ENCODE measurements around the gene LPAR1. TPM values are rescaled to one million over a fixed set of nuclear protein-coding genes. Genes with fewer than 3 reads are reported as not detected.

LPAR1 gene
- total and polyA plus RNA-seq, 11 donors, result 3.7 to 19.3 (median 6.9) TPM

- DNase-seq, result no peak
- Histone ChIP-seq H3K36me3 (no peaks in the 10 kb centered on the region), H3K27me3 (no peaks in the 10 kb centered on the region), H3K9me3 (peaks cover 0 to 3% (median 0%) of the 10 kb centered on the region in 12 donors), H3K27ac (no peak overlapping the region), H3K4me3 (no peak overlapping the region), H3K4me1 (peaks cover 0 to 8% (median 0%) of the 10 kb centered on the region in 12 donors)
- 84 to 91% (median 87%) methylated on average over 1 of the region's 1 CpG for WGBS, 4 donors
- intact Hi-C loops (cut with DNase I), result no loop called here
- TF ChIP-seq CTCF (IDR thresholded peaks at IDR 0.05), result no peak
- ATAC-seq, result no peak
Measured at GRCh38 chr9:110844121-110844520, 194.1 kb downstream of the LPAR1 start.

GRCh38 chr9:110842986-110843385 is 195.3 kb downstream of the LPAR1 start:
- H3K9me3 ChIP-seq, result peaks cover 0 to 3% (median 0%) of the 10 kb centered on the region in 12 donors
- WGBS, 4 donors, result 34 to 48% (median 41%) methylated on average over 3 of the region's 3 CpGs
- peaks cover 0 to 8% (median 0%) of the 10 kb centered on the region in 12 donors for H3K4me1 ChIP-seq
- no peaks in the 10 kb centered on the region for H3K36me3 ChIP-seq
- no peaks in the 10 kb centered on the region for H3K27me3 ChIP-seq
- H3K4me3 ChIP-seq, result no peak overlapping the region
- no peak overlapping the region for H3K27ac ChIP-seq
- ATAC-seq (no peak), DNase-seq (no peak)
- no peak for TF ChIP-seq CTCF (IDR thresholded peaks at IDR 0.05)
- no peak for TF ChIP-seq POLR2A (IDR thresholded peaks at IDR 0.05)
- intact Hi-C loops (cut with DNase I), result no loop called here

GRCh38 chr9:110842169-110842568 is 196.1 kb downstream of the LPAR1 start:
- TF ChIP-seq CTCF (IDR thresholded peaks at IDR 0.05) (no peak), POLR2A (IDR thresholded peaks at IDR 0.05) (no peak)
- Histone ChIP-seq H3K9me3 (peaks cover 0 to 3% (median 0%) of the 10 kb centered on the region in 12 donors), H3K4me3 (no peak overlapping the region), H3K27me3 (no peaks in the 10 kb centered on the region), H3K36me3 (no peaks in the 10 kb centered on the region), H3K4me1 (peaks cover 0 to 4% (median 0%) of the 10 kb centered on the region in 12 donors), H3K27ac (no peak overlapping the region)
- no peak for ATAC-seq
- no peak for DNase-seq
- intact Hi-C loops (cut with DNase I), result no loop called here
- WGBS, 4 donors, result 67 to 81% (median 73%) methylated on average over 9 of the region's 9 CpGs

GRCh38 chr9:110837401-110838005 is 200.8 kb downstream of the LPAR1 start:
- Histone ChIP-seq H3K9me3 (peaks cover 0 to 3% (median 0%) of the 10 kb centered on the region in 12 donors), H3K27me3 (no peaks in the 10 kb centered on the region), H3K36me3 (no peaks in the 10 kb centered on the region), H3K4me3 (no peak overlapping the region), H3K27ac (no peak overlapping the region), H3K4me1 (no peaks in the 10 kb centered on the region)
- DNase-seq (no peak), ATAC-seq (no peak)
- intact Hi-C loops (cut with DNase I), result no loop called here
- 84 to 89% (median 88%) methylated on average over 2 of the region's 2 CpGs for WGBS, 4 donors
- TF ChIP-seq CTCF (IDR thresholded peaks at IDR 0.05) (no peak), POLR2A (IDR thresholded peaks at IDR 0.05) (no peak)

Data from heart left ventricle (tissue), 16 donors.